Activated effector memory CD4-positive, alpha-beta T cell treated with anti-CD3 and anti-CD28 coated beads, Interleukin-2, amount 50 U/mL, for 16 hours (primary cell): ENCODE results near the gene TBC1D16.
"Not testable (repeated sequence)": the region's sequence is repeated elsewhere in the genome, so short reads cannot be mapped to it uniquely, and the experiment has no call there.

Experiments used
- DNase-seq: peaks from one replicate; pipeline ENCODE4 v3.0.0-alpha.2; 2020

Gene TBC1D16

DNA sequence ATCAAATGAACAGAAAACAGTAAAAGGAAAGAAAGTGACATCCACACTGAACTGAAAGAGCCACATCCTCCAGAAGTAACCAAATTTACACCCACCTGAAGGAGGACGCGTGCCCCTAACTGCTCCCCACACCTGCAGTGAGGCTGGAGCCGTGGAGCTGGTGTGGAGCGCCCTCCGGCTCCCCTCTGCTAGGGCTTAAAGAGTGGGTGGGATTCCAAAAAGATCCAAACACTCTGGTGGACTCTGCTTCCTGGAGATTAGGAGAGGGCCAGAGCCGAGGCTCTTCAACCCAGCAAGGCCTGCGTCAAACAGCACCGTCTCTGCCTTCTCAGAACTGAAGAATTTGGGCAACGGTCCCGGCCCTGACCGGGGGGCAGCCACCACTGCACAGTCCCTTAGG, 16.0 kb upstream of the TBC1D16 start:
- no peak for DNase-seq

DNA sequence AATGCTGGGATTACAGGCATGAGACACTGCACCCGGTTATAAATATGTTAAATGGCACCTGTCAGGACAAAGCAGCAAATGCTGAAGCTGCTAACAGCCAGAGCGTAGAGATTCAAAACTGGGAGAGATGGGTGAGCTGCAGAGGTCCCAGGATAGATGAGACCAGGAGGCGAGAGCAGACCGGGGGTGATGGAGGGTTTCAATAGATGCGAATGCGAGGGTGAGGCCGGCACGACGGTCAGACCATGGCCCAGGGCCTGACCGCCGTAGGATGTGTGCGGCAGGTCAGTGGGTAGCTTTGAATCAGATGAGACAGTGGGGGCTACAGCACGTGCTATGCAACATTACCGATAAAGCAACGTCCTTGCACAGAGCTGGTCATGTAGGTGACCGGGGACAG, 15.0 kb upstream of the TBC1D16 start:
- DNase-seq: no peak

- no peak for DNase-seq
Observed at GRCh38 chr17:80049986-80050385, 14.3 kb upstream of the TBC1D16 start.

DNA sequence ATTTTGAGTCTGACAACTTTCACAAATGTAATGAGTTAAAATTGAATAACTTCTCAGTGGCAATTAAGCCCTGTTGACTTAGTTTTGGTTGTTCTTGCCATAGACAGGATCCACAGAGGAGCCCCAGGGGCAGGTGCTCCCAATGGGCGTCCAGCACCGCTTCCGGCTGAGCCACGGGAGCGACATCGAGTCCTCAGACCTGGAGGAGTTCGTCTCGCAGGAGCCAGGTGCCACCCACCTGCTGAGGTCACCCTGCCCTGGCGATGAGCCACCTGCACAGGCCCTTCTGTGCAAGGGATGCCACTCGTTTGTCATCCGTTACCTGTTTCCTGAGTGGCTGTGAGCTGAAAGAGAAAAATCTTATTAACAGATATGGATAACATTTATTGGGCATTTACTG, 11.5 kb upstream of the TBC1D16 start:
- DNase-seq: no peak

DNA sequence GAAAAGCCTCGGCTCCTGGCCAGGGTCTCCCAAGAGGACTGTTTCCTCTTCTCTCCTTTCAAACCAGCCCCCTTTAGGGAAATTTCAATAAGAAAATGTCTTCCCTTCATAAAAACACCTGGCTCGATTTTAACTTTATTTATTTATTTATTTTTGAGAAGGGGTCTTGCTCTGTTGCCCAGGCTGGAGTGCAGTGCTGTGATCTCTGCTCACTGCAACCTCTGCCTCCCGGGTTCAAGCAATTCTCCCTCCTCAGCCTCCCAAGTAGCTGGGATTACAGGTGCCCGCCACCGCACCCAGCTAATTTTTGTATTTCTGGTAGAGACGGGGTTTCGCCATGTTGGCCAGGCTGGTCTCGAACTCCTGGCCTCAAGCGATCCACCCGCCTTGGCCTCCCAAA, 11.0 kb upstream of the TBC1D16 start:
- not testable (repeated sequence) for DNase-seq

GRCh38 chr17:80045703-80046102, 10.0 kb upstream of the TBC1D16 start:
- DNase-seq: no peak

DNA sequence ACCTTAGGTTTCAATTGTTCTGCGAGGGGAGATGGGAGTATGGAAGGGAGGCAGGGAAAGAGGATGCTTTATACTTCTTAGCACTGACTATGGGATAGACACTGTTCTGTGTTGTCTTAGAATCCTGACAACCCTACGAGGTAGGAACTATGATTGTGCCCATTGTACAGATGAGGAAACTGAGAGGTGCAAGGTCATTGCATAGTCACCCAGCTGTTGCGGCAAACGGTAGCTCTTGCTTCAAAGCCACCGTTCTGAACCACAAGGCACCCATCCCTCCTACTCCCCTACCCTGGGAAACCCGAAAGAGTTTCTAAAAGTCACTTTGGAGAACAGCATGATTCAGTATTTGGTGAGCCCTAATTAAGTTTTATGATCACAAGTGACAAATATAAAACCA, 8.3 kb upstream of the TBC1D16 start:
- no peak for DNase-seq

DNA sequence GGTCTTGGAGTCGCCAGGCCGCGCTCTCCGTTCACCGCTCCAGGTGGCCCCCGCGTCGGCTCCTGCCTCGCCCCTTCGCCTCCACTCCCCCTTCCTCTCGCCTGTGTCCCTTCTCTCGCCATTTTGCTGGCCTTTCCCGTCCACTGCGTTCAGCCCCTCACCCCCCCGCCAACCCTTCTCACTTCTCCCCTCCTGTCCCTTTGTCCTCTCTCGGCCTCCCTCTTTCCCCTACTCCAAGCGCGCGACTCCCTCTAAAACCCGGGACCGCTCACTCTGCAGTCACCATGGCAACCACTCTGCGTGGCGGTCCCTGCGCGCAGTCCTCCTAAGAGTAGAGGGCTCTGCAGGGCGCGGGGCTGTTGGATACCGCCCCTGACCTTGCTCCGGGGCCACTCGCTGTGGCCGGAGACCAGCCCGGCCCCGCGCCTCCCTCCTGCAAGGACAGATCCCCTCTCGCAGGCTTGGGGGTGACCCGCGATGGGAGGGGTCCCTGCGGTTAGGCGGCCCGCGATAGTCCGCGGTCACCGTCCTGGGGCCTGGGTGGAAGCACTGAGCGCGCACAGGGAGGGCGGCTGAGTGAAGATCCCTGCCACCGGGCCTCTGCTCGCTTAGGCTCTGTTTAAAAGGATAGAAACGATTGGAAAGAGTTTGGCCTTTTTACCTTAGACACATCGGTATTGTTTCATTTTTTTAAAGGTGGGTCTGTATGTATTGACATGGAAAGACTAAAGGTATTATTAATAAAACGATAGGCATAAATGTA, 1.2 kb upstream of the TBC1D16 start:
- DNase-seq: peak; percentile 69

GRCh38 chr17:80035937-80036714, 454 bp upstream of the TBC1D16 start, which contains the start of gene CCDC40:
Gene CCDC40 (plus strand): TSS chr17:80036642. CDS start chr17:80036663, 21 bp downstream.
- peak; percentile 90 for DNase-seq

- DNase-seq: peak; percentile 72
Observed at GRCh38 chr17:80034791-80035686, 633 bp downstream of the TBC1D16 start.

- no peak for DNase-seq
Observed at GRCh38 chr17:80033840-80034239, 1.8 kb downstream of the TBC1D16 start.

DNA sequence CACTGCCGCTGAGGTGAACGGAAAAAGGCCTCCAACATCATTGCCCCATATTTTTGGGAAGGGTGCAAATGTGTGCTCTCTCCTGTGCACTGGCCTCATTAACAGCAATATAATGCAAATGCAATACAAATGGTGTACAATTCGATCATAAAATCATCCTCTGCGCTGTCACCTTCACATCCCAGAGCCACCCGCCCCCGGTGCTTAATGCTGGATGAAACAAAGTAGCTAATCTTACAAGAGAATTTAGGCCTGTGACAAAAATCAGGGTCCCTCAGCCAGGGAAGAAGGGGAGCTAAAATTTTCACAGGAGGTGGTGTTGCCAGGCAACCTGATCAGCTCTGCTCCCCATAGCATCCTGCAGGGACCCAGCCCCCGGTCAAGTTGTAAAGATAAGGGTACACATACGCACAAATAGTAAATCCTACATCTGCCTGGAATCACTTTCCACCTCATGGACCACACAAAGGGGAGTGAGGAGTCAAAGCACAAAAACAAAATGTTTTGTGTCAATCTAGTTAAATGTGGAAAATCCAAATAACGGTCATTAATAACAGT, 3.0 kb downstream of the TBC1D16 start:
- no peak for DNase-seq

DNA sequence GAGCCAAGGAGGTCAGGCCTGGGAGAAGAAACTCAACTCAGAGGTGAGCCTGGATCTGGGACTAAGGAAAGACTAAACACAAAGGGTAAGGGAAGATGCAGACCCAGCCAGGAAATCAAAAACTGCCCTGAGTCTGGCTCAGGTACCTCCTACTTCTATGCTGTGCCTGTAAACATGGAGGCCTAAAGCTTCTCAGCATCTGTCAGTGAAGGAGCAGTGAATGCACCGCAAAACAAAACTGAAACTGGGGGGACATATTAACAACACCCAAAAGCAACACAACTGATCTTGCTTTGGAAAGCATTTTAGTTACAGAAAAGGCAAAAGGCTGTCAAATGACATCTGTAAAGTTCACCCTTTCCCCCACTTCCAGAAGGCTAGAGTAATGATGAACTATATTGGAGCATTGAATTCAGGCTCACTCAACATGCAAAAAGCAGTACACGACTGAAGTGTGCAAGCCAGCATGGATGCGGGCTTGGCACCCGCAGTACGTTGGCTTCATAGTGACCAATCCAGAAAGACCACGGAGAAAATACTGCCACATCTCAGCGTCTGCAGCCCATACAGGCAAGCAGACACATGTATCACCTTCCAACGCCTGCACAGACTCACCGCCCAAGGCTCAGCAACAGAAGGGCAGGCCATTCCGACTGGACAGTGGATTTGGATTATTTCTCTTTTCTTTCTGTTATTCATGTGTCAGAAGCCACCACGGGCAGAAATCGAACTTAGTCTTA, 3.8 kb downstream of the TBC1D16 start:
- no peak for DNase-seq

DNA sequence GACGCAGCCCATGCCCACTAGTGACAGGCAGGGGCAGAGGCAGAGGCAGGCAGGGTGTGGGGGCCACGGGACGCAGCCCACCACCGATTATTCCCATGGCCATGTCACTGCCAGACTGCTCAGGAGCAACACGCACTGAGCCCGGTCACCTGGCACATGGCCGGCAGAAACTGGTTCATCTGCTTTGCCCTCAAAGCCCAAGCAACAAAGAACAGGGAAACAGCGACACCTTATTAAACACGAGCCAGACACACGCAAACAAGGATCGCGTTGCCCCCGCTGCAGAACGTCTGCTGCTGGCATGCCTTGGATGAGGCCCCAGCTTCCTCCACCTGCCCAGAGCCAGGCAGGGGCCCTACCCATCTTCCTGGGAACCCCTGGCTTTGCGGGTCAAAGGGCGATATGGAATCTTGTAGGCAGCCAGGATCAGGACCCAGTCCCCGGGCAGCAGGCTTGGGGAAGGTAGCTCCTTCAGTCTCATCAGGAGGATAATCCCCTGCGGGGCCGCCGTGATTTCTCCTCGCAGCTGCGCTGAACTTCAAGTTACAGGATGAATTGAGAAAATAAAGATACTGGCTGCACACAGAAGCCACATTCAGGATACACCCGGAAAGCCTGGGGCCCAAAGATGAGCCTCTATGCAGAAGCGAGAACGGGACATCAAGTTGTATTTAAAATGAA, 4.8 kb downstream of the TBC1D16 start:
- DNase-seq: no peak

DNA sequence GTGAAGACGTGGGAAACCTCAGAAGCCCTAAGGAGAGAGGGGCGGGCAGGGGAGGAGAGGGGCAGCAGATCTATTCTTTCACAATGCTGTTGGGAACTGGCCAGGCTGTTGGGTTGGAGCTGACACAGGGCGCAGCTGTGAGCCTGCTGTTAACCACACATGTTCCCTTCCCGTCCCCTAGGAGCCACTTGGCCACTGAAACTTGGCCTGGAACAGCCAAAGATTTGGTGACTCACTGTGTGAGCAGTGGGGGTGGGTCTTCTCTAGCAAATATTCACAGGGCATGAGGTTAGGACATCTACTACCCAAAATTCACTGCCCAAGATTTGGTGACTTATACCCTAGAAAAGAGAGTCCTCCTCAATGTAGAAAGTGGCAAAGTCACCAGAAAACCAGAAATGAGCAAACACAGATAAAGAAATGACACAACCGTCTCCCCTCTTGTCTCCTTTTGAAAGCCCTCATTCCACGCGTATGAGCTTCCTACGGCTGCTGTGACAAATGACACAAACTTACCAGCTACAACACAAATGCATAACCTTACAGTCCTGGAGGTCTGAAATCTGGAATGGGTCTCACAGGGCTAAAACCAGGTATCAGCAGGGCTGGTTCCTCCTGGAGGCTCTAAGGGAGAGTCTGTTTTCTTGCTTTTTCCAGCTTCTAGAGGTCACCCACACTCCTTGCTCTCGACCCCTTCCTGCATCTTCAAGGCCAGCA, 6.3 kb downstream of the TBC1D16 start:
- no peak for DNase-seq

DNA sequence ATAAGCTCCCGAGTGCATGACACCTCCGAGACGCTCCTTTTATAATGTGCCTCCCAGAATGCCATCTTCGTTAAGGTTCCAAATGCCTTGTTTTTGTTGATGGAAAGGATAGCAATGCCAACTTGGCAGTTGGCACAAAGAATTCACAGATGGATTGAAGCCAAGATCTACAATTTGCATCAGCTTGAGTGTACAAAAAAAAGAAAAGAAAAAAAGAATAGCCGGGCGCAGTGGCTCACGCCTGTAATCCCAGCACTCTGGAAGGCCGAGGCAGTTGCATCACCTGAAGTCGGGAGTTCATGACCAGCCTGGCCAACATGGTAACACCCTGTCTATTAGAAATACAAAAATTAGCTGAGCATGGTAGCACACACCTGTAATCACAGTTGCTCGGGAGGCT, 7.6 kb downstream of the TBC1D16 start:
- no peak for DNase-seq

DNA sequence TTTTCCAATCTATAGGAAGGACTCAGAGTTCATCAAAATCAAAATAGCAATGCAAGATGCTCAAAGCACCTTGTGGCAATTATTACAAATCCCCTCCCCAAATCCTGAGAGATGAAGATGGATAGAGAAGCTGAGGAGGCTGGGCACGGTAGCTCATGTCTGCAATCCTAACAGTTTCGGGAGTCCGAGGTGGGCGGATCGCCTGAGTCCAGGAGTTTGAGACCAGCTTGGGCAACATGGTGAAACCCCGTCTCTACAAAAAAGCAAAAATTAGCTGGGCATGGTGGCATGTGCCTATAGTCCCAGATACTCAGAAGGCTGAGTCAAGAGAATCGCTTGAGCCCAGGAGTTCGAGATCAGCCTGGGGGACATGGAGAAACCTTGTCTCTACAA, 8.6 kb downstream of the TBC1D16 start:
- no peak for DNase-seq

DNA sequence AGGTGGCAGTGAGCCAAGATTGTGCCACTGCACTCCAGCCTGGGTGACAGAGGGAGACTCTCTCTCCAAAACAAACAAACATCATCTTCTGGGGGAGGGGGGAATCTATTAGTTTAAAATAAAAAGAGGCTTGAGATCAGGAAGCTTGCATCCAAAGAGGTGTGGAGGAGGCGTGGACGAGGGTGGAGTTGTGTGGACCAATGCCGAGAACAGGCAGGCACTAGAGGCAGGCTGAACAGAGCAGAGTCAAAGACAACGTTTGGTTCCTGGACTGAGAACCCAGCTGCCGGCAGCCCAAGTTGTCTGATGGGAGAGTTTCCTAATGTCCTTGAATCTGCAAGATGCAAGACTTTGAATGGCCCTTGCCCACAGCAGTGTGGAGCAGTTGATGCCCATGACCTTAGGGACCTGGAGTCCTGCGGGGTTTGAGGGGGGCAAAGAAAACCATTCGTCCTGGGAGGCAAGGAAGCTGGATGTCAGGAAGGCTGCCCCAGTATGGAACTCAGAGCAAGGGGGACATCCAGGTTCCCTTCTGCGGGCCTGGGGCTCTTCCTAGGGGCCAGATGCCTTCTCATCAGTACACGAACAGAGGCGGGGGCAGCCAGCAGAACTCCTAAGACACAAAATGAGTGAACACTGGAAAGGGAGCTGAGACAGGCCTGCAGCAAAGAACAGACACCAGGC, 9.2 kb downstream of the TBC1D16 start:
- no peak for DNase-seq

DNA sequence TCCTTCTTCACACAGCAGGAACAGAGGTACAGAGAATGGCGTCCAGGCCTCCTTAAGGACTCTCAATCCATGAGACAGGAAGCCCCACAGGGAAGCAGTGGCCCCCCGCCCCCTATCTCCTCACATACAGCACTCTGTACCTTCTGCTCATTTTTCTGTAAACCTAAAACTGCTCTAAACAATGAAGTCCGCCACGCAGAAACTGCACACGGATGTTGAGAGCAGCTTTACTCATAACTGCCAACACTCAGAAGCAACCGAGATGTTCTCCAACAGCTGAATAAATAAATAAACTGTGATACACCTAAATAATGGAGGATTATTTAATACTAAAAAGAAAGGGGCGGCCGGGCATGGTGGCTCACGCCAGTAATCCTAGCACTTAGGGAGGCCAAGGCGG, 9.9 kb downstream of the TBC1D16 start:
- no peak for DNase-seq

DNA sequence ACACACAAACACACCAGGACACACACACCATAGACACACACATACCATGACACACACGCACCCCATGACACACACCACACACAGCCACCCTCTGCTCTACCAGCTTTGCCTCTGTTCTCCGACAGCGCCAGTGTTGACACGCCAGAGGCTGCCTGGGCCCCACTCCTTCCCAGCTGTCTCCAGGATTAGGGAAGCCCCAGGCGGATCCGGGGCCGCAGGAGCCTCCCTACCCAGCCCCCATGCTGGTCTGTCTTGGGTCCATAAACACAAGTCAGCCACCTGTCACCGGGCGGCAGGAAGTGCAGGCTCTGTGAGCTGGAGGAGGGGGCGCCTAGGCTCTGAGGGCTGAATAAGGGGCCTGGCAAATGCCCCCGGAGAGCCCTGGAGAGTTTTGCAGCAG, 10.5 kb downstream of the TBC1D16 start:
- DNase-seq: no peak
